Fibroblast of villous mesenchyme (primary cell): ENCODE data around the gene PLXDC1. TPM values are rescaled to one million over a fixed set of nuclear protein-coding genes. Genes with fewer than 3 reads are reported as not detected.

Experiments
- DNase-seq: peaks from one replicate; pipeline ENCODE4 v3.0.0-alpha.2; 2010; ENCODE audit warnings: low read depth
- H3K4me3 ChIP-seq: 2 replicates; pipeline ENCODE4 v1.5.1; 2011; ENCODE audit warnings: low read depth, mild to moderate bottlenecking, low read length
- CTCF ChIP-seq: IDR thresholded peaks from 2 replicates; pipeline ENCODE4 v1.5.1; 2012; ENCODE audit warnings: low read depth, mild to moderate bottlenecking, low read length; ENCODE audit not compliant: insufficient read depth
- total RNA-seq: library from RNA; depleted of rRNA; stranded (reverse); fragments of >200 nt; gene quantifications from 2 replicates; pipeline ENCODE4 v1.2.3, GENCODE V29; 2012

Gene PLXDC1
- total RNA-seq, 1 donor: 0.43 TPM

GRCh38 chr17:39192901-39193300 is 41.5 kb upstream of the PLXDC1 start:
- no peak for DNase-seq
- no peak for TF ChIP-seq CTCF
- H3K4me3 ChIP-seq: no peak overlapping the region

DNA sequence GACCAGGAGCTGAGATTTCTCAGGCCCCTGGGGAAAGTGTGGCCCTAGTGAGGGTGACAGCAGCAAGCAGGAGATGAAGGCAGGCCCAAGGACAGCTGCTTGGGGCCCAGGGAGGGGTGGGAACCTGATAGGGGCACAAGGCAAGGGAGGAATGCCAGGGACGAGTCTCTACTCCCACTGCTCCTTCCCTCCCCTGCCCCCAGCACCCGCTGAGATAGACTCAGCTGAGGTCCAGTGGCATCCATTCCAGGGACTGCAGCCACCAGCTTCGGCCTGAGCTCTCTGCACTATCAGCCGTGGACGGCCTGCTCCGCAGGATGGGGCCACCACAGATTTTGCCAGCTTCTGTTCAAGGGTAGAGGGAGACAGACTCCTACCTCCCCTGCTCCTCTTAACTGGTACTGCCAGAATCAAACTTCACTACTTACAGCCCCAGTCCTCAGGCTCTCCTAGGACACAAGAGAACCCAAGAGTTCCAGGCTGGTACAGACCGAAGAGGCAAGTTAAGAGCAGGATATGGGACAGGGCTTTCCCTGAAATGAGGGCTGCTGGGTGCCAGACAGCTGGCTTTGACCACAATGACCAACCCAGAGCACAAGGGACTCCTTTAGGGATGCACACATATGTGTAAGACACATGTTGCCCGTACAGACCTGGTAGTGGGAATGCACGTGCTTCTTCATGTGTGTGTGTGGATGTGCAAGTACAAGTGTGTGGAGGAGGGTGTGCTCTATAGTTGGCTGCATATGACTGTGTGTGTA is 40.5 kb upstream of the PLXDC1 start:
- no peak for TF ChIP-seq CTCF
- no peak overlapping the region for H3K4me3 ChIP-seq
- DNase-seq: no peak

GRCh38 chr17:39187152-39187830 is 35.9 kb upstream of the PLXDC1 start:
- TF ChIP-seq CTCF: no peak
- H3K4me3 ChIP-seq: no peak overlapping the region
- DNase-seq: no peak

DNA sequence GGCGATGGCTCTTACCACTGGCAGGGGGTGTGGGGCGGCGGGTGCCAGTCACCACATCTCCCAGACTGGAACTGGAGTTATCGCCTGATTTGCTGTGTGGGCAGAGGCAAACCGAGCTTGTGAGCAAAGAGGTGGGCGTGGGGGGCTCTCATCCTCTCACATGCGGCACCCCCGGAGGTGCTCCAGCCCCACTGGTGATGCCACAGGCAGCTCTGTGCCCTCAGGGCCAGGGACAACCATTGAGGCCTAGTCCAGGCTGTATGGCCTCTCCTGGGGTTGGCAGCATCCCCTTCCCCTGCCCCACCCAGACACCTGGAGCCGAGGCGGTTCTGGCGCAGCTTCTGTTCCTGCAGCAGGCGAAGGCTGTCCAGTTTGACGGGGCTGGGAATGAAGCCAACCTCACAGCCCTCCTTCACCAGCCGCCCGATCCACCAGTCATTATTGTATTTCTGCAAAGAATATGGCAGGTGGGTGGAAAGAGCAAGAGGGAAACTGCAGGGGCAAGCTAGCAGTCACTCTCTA is 35.1 kb upstream of the PLXDC1 start:
- no peak for DNase-seq
- no peak for TF ChIP-seq CTCF
- H3K4me3 ChIP-seq: no peak overlapping the region

- TF ChIP-seq CTCF: no peak
Observed at GRCh38 chr17:39183720-39184119, 32.3 kb upstream of the PLXDC1 start.

GRCh38 chr17:39183045-39183444 is 31.6 kb upstream of the PLXDC1 start:
- no peak for DNase-seq
- H3K4me3 ChIP-seq: no peak overlapping the region
- no peak for TF ChIP-seq CTCF

More at GRCh38 chr17:39183720-39184119, 32.3 kb upstream of the PLXDC1 start:
- no peak for DNase-seq
- no peak overlapping the region for H3K4me3 ChIP-seq

GRCh38 chr17:39181303-39181702 is 29.9 kb upstream of the PLXDC1 start:
- DNase-seq: no peak
- TF ChIP-seq CTCF: no peak
- no peak overlapping the region for H3K4me3 ChIP-seq
